Vagina (tissue), 2 donors: Measurements from ENCODE around the gene TBL3.

Experiments used
- POLR2A ChIP-seq, 2 donors: fragments of 450-650 bp; IDR thresholded peaks; one replicate each; pipeline ENCODE4 v1.6.1; 2017; ENCODE audit warnings: antibody characterized with exemption in 2 of 2, mild to moderate bottlenecking in 2 of 2, moderate library complexity in 2 of 2
- POLR2AphosphoS5 ChIP-seq, 2 donors: sonication (generic); formaldehyde crosslinking; IDR thresholded peaks; one replicate each; pipeline ENCODE4 v1.9.0; 2017; ENCODE audit warnings: antibody characterized with exemption in 2 of 2, mild to moderate bottlenecking in 2 of 2, low read depth in 1 of 2; ENCODE audit not compliant: insufficient read depth in 1 of 2
- TF ChIP-seq, protein P1 (sequence below), 3 experiments: fragments of 450-650 bp in 2 of 3; fragments of 200-600 bp in 1 of 3; sonication (generic) in 1 of 3; IDR thresholded peaks; one replicate each; pipeline ENCODE4 v1.5.1; 2017 to 2019; ENCODE audit warnings: antibody characterized with exemption in 3 of 3, mild to moderate bottlenecking in 2 of 3, moderate library complexity in 2 of 3

DNA sequence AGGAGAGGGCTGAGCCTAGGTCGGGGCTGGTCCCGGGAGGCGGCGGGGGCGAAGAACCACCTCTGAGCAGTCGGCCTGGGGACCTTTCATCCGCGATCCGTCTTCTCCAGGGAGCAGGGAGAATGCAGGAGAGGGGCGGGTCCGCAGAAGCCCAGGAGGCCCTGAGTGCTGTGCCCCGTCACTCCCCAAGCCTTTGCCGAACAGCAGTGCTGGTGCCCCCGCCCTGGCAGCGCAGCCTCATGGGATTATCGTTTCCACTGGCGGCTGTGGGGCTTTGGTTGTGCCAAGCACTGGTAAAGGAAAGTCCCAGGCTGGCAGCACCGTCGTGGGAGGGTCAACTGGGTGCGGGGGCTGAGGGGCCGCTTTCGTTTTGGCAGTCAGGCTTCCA, 631 bp downstream of the TBL3 start:
- TF ChIP-seq, protein P1, sequence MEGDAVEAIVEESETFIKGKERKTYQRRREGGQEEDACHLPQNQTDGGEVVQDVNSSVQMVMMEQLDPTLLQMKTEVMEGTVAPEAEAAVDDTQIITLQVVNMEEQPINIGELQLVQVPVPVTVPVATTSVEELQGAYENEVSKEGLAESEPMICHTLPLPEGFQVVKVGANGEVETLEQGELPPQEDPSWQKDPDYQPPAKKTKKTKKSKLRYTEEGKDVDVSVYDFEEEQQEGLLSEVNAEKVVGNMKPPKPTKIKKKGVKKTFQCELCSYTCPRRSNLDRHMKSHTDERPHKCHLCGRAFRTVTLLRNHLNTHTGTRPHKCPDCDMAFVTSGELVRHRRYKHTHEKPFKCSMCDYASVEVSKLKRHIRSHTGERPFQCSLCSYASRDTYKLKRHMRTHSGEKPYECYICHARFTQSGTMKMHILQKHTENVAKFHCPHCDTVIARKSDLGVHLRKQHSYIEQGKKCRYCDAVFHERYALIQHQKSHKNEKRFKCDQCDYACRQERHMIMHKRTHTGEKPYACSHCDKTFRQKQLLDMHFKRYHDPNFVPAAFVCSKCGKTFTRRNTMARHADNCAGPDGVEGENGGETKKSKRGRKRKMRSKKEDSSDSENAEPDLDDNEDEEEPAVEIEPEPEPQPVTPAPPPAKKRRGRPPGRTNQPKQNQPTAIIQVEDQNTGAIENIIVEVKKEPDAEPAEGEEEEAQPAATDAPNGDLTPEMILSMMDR (IDR thresholded peaks at IDR 0.05), result no peak
- TF ChIP-seq POLR2A (IDR thresholded peaks at IDR 0.05), result no peak
- no peak for TF ChIP-seq POLR2AphosphoS5 (IDR thresholded peaks at IDR 0.05; ENCODE audit: insufficient read depth in 1 of 2, low read depth in 1 of 2)
